Measurements from ENCODE around the gene RNF2. TPM values are rescaled to one million over a fixed set of nuclear protein-coding genes. Genes with fewer than 3 reads are reported as not detected.
"Not testable (repeated sequence)": the region's sequence is repeated elsewhere in the genome, so short reads cannot be mapped to it uniquely, and the experiment has no call there.

The RNF2 gene
- total and polyA plus RNA-seq, 7 donors: 5.0 to 15.3 (median 8.2) TPM

GRCh38 chr1:185059950-185060571 lies 14.7 kb downstream of the RNF2 start:
- Histone ChIP-seq H3K36me3 (ENCODE audit: insufficient read depth in 1 of 2, low read depth in 1 of 2) (no peaks in the 10 kb centered on the region), H3K4me1 (peaks cover 18% of the 10 kb centered on the region), H3K9me3 (no peaks in the 10 kb centered on the region), H3K27me3 (ENCODE audit: insufficient read depth in 3 of 3, low read length in 2 of 3) (no peaks in the 10 kb centered on the region), H3K27ac (no peak overlapping the region), H3K4me3 (no peak overlapping the region)
- intact Hi-C loops (cut with DNase I): no loop called here
- 91 to 93% (median 93%) methylated on average over 2 of the region's 2 CpGs for WGBS, 3 donors
- ATAC-seq (no peak), DNase-seq (no peak)
- TF ChIP-seq CTCF (IDR thresholded peaks at IDR 0.05): no peak

GRCh38 chr1:185062710-185063370 lies 17.5 kb downstream of the RNF2 start:
- Histone ChIP-seq H3K27ac (no peak overlapping the region), H3K4me1 (peaks cover 8% of the 10 kb centered on the region), H3K4me3 (no peak overlapping the region), H3K36me3 (ENCODE audit: insufficient read depth in 1 of 2, low read depth in 1 of 2) (no peaks in the 10 kb centered on the region), H3K27me3 (ENCODE audit: insufficient read depth in 3 of 3, low read length in 2 of 3) (no peaks in the 10 kb centered on the region), H3K9me3 (no peaks in the 10 kb centered on the region)
- DNase-seq: no peak
- TF ChIP-seq CTCF (IDR thresholded peaks at IDR 0.05): no peak
- WGBS, 3 donors: 61 to 78% (median 78%) methylated on average over 1 of the region's 1 CpG
- intact Hi-C loops (cut with DNase I): no loop called here
- no peak for ATAC-seq

- no peaks in the 10 kb centered on the region for H3K36me3 ChIP-seq (ENCODE audit: insufficient read depth in 1 of 2, low read depth in 1 of 2)
- peaks cover 14% of the 10 kb centered on the region for H3K4me1 ChIP-seq
- WGBS, 3 donors: 96 to 97% (median 97%) methylated on average over 2 of the region's 2 CpGs
- H3K4me3 ChIP-seq: no peak overlapping the region
- ATAC-seq: no peak
- H3K27ac ChIP-seq: no peak overlapping the region
- DNase-seq: no peak
- no peaks in the 10 kb centered on the region for H3K9me3 ChIP-seq
- intact Hi-C loops (cut with DNase I): no loop called here
- H3K27me3 ChIP-seq (ENCODE audit: insufficient read depth in 3 of 3, low read length in 2 of 3): no peaks in the 10 kb centered on the region
- TF ChIP-seq CTCF (IDR thresholded peaks at IDR 0.05): no peak
These were observed 18.4 kb downstream of the RNF2 start for GRCh38 chr1:185063719-185064118.

- H3K27ac ChIP-seq; H3K4me3 ChIP-seq; ATAC-seq; DNase-seq; intact Hi-C loops (cut with DNase I); H3K9me3 ChIP-seq; H3K36me3 ChIP-seq (ENCODE audit: insufficient read depth in 1 of 2, low read depth in 1 of 2); H3K27me3 ChIP-seq (ENCODE audit: insufficient read depth in 3 of 3, low read length in 2 of 3): not testable (repeated sequence)
- H3K4me1 ChIP-seq: peaks cover 11% of the 10 kb centered on the region
- 92 to 95% (median 94%) methylated on average over 3 of the region's 3 CpGs for WGBS, 3 donors
These were observed 19.6 kb downstream of the RNF2 start for GRCh38 chr1:185065006-185065405.

- intact Hi-C loops (cut with DNase I): no loop called here
- no peak for TF ChIP-seq CTCF (IDR thresholded peaks at IDR 0.05)
- H3K27ac ChIP-seq: no peak overlapping the region
- DNase-seq (no peak), ATAC-seq (no peak)
- no peak overlapping the region for H3K4me3 ChIP-seq
- peaks cover 11% of the 10 kb centered on the region for H3K4me1 ChIP-seq
- no peaks in the 10 kb centered on the region for H3K27me3 ChIP-seq (ENCODE audit: insufficient read depth in 3 of 3, low read length in 2 of 3)
- H3K36me3 ChIP-seq (ENCODE audit: insufficient read depth in 1 of 2, low read depth in 1 of 2): no peaks in the 10 kb centered on the region
- no peaks in the 10 kb centered on the region for H3K9me3 ChIP-seq
- WGBS, 3 donors: 95 to 96% (median 96%) methylated on average over 2 of the region's 2 CpGs
These were observed 20.8 kb downstream of the RNF2 start for GRCh38 chr1:185066181-185066580.

Data from psoas muscle (tissue), 8 donors.